IPS DF 6.9 (cell line): ENCODE data around the gene SMTNL1.
A peak's percentile ranks its signal among the peaks of the same experiment; 100 is the strongest.
"Not testable (repeated sequence)": the region's sequence is repeated elsewhere in the genome, so short reads cannot be mapped to it uniquely, and the experiment has no call there.

Experiments used
- DNase-seq: peaks from one replicate; pipeline ENCODE4 v3.0.0-alpha.2; 2013; ENCODE audit warnings: low read depth, low spot score
- H3K27ac ChIP-seq: one replicate; pipeline ENCODE4 v1.5.1; 2013; ENCODE audit warnings: low read length, control low read depth
- H3K27me3 ChIP-seq: 2 replicates; pipeline ENCODE4 v1.6.1; 2013; ENCODE audit warnings: mild to moderate bottlenecking, low read length; ENCODE audit not compliant: control insufficient read depth, insufficient read depth
- H3K36me3 ChIP-seq: 2 replicates; pipeline ENCODE4 v1.6.1; 2013; ENCODE audit warnings: low read length; ENCODE audit not compliant: control insufficient read depth, insufficient read depth
- H3K4me1 ChIP-seq: 2 replicates; pipeline ENCODE4 v1.6.1; 2013; ENCODE audit warnings: low read length; ENCODE audit not compliant: control insufficient read depth, insufficient read depth
- H3K4me3 ChIP-seq: 2 replicates; pipeline ENCODE4 v1.5.1; 2013; ENCODE audit warnings: mild to moderate bottlenecking, low read length
- H3K9me3 ChIP-seq: 2 replicates; pipeline ENCODE4 v1.6.1; 2013; ENCODE audit warnings: low read length, inconsistent platforms; ENCODE audit not compliant: control insufficient read depth, insufficient read depth
- WGBS: extraction: QIAGEN DNeasy Blood & Tissue Kit; methylation state at CpG from one replicate; pipeline ENCODE4 v1.1.7; 2013; ENCODE audit warnings: mixed read lengths, missing lambda C conversion rate; ENCODE audit not compliant: insufficient read length, insufficient coverage; 5-methylcytosine and 5-hydroxymethylcytosine counted together

The SMTNL1 gene

DNA sequence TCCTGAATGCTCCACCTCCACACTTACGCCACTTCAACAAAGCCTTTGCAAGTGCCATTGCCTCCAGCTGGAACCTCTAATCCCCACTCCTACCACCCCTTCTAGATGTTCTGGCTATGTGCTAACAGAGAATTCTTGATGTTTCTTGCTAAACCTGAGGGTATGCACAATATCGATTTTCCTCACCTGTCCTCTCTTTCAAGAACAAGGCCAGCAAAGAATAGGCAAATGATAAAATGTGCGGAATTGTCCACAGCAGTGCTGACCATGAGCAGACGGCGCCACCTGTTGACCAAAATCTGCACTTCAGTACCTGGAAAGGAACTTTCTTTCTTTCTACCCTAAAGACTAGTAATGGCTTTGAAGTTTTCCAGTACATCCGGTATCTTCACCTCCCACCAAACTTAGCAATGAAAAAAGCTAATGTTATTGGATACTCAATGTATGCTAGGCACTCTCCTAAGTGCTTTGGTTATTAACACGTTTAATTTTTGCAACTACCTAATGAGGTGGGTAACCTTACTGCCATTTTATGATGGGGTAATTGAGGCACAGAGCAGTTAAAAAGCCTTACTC, 10.3 kb upstream of the SMTNL1 start:
- H3K36me3 ChIP-seq, result 0 out of 2 replicates have a peak, but pooled peaks cover 4% of the 10 kb centered on the region
- H3K9me3 ChIP-seq, result no peaks in the 10 kb centered on the region
- no peaks in the 10 kb centered on the region for H3K27me3 ChIP-seq
- H3K4me3 ChIP-seq, result no peak overlapping the region
- H3K27ac ChIP-seq, result no peak overlapping the region
- DNase-seq, result peak; percentile 75
- H3K4me1 ChIP-seq, result no peaks in the 10 kb centered on the region
- no CpG with 5 or more reads among the region's 7 CpGs for WGBS

DNA sequence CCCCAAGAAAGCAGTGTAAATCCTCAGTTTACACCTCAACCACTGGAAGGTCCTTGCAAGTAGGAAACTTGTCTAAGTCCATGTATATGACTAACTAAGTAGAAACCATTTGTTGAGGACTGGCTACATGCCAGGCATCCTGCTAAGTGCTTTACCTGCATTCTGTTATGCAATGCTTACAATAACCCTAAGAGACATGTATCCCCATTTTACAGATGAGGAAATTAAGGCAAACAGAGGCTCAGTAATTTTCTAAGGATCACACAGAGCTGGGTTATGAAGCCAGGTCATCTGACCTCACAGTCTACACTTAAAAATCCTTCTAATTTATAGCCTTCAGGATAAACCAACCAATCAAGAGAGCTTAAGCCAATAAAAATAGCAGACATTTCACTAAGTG, 8.4 kb upstream of the SMTNL1 start:
- H3K27me3 ChIP-seq, result no peaks in the 10 kb centered on the region
- 0 out of 2 replicates have a peak, but pooled peaks cover 4% of the 10 kb centered on the region for H3K36me3 ChIP-seq
- H3K4me3 ChIP-seq, result no peak overlapping the region
- H3K27ac ChIP-seq, result no peak overlapping the region
- no peaks in the 10 kb centered on the region for H3K4me1 ChIP-seq
- no peak for DNase-seq
- H3K9me3 ChIP-seq, result no peaks in the 10 kb centered on the region

DNA sequence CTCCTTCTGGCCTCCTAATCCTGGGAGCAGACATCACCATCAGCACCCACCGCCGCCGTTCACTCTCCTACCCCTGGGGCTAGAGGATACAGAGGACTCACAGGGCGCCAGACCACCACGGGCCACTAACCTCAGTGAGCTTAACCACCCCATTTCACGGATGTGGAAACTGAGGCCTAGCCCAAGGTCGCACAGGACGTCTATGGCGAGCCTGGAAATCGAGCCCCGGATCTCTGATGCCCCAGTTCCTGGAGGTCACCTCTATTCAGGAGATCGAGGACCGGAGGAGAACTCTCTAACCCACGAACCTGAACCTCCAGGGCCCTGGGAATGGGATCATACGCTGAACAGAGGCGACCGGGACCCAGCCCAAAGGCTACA, 7.2 kb upstream of the SMTNL1 start:
- DNase-seq, result no peak
- WGBS, result no CpG with 5 or more reads among the region's 17 CpGs
- no peak overlapping the region for H3K27ac ChIP-seq

DNA sequence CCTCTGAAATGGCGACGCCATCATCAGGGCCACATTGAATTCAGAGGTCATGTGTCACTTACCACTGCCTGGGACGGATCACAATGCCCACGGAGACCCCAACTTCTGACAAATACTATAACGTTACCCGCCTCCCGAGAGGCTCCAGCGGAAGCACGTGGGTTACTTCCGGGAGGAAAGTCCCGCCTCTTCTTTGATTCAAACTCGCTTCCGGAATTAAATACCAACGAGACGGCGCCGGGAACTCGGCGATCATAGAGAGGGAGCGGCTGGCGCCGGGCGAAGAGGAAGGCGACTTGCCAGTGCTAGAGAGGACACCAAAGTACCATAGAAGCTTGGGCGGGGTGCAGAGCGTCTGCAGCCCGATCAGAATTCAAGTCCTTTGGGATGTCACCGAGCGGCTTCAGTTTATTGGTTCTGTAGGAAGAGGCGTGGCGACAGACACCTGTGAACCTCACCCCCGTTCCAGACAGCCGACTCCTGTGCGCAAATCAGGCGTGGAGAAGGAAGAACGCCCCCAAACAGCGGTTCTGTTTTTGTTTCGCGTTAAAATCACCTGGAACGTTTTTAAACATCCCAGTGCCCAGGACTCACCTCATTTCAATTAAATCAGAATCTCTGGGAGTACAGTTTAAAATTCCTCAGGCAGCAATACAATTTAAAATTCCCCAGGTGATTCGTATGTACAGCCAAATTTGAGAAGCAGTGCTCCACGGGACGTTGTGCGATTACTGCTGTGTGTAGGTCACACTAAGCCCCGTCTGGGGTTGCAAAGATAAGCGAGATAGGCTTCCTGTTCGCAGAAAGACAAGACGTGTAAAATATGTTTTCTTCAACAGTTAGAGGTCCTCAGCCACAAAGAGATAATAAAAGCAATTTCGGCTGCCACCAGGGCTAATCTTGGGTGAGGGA, 6.5 kb upstream of the SMTNL1 start, which contains the start of gene TIMM10:
Gene TIMM10 (minus strand): TSS at position 159 of the 912 bp plus-strand sequence. CDS start 565 bp downstream, outside the sequence.
- Histone ChIP-seq H3K9me3 (no peaks in the 10 kb centered on the region), H3K27me3 (no peaks in the 10 kb centered on the region), H3K4me1 (no peaks in the 10 kb centered on the region), H3K36me3 (0 out of 2 replicates have a peak, but pooled peaks cover 4% of the 10 kb centered on the region), H3K27ac (no peak within 1 kb of the TSS), H3K4me3 (peak within 1 kb of the TSS; percentile 72)
- DNase-seq, result peak; percentile 94
- no CpG with 5 or more reads among the region's 49 CpGs for WGBS

More for the DNA sequence above, 7.2 kb upstream of the SMTNL1 start:
- Histone ChIP-seq H3K4me3 (peak overlapping the region; percentile 72), H3K36me3 (0 out of 2 replicates have a peak, but pooled peaks cover 4% of the 10 kb centered on the region), H3K9me3 (no peaks in the 10 kb centered on the region), H3K4me1 (no peaks in the 10 kb centered on the region), H3K27me3 (no peaks in the 10 kb centered on the region)

DNA sequence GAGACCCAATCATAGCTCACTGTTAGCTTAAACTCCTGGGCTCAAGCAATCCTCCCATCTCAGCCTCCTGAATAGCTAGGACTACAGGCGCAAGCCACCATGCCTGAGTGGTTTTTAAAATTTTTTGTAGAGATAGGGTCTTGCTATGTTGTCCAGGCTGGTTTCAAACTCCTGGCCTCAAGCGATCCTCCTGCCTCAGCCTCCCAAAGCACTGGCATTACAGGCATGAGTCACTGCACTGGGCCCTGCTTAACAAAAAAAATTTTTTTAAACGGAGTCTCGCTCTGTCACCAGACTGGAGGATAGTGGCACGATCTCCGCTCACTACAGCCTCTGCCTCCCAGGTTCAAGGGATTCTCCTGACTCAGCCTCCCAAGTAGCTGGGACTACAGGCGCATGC, 2.9 kb upstream of the SMTNL1 start:
- not testable (repeated sequence) for H3K36me3 ChIP-seq, H3K4me3 ChIP-seq, H3K4me1 ChIP-seq, DNase-seq, H3K27me3 ChIP-seq, H3K27ac ChIP-seq, H3K9me3 ChIP-seq
- no CpG with 5 or more reads among the region's 7 CpGs for WGBS

DNA sequence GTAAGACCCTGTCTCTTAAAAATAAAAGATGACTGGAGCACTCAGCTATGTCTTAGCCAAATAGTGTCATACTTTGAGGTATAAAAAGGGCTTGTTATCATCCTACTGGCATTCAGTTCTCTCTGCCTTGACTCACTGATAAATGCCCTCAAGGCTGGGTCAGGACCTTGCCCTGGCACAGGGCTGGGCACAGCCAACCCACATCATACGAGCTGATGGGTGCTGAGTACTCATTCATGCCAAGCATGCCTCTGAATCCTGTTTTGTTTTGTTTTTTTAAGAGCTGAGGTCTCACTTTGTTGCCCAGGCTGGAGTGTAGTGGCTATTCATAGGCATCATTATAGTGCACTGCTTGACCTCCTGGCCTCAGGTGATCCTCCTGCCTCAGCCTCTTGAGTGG, 1.9 kb downstream of the SMTNL1 start:
- no peak overlapping the region for H3K4me3 ChIP-seq
- no peaks in the 10 kb centered on the region for H3K9me3 ChIP-seq
- H3K27me3 ChIP-seq, result no peaks in the 10 kb centered on the region
- no peak overlapping the region for H3K27ac ChIP-seq
- WGBS, result no CpG with 5 or more reads among the region's 1 CpG
- H3K4me1 ChIP-seq, result peaks cover 11% of the 10 kb centered on the region
- no peak for DNase-seq
- no peaks in the 10 kb centered on the region for H3K36me3 ChIP-seq

DNA sequence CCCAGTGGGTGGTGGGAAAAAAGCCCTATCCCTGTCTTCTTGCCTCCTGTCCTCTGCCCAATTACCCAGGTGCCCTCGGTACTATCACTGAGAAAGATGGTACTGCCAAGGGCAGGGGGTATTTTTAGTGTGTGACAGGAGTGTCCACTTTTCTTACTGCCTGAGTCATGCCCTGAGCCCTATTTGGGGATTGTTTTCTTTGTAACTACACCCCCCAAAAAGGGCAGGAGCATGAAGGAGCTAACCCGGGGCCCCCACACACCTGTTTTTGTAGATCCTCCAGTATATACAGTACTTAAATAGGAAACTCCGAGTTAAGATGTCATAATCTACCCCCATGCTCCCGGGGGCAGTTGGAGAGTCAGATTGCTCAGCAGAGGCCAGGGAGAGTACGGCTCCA, 3.8 kb downstream of the SMTNL1 start:
- Histone ChIP-seq H3K36me3 (no peaks in the 10 kb centered on the region), H3K4me1 (peaks cover 11% of the 10 kb centered on the region), H3K27me3 (no peaks in the 10 kb centered on the region), H3K4me3 (no peak overlapping the region), H3K27ac (no peak overlapping the region), H3K9me3 (no peaks in the 10 kb centered on the region)
- WGBS, result no CpG with 5 or more reads among the region's 5 CpGs
- DNase-seq, result no peak

DNA sequence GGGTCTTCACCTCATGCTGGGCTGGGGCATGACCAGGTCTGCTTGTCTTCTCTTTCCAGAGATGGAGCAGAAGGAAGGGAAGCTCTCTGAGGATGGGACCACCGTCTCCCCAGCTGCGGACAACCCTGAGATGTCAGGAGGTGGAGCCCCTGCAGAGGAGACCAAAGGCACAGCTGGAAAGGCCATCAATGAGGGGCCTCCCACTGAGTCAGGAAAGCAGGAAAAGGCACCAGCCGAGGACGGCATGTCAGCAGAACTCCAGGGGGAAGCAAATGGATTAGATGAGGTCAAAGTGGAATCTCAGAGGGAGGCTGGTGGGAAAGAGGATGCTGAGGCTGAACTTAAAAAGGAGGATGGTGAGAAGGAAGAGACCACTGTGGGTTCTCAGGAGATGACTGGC, 5.2 kb downstream of the SMTNL1 start:
- Histone ChIP-seq H3K9me3 (no peaks in the 10 kb centered on the region), H3K4me1 (peaks cover 7% of the 10 kb centered on the region; the same call in 1 of the 2 replicates), H3K27ac (no peak overlapping the region), H3K36me3 (no peaks in the 10 kb centered on the region), H3K27me3 (no peaks in the 10 kb centered on the region), H3K4me3 (no peak overlapping the region)
- no peak for DNase-seq
- no CpG with 5 or more reads among the region's 4 CpGs for WGBS

DNA sequence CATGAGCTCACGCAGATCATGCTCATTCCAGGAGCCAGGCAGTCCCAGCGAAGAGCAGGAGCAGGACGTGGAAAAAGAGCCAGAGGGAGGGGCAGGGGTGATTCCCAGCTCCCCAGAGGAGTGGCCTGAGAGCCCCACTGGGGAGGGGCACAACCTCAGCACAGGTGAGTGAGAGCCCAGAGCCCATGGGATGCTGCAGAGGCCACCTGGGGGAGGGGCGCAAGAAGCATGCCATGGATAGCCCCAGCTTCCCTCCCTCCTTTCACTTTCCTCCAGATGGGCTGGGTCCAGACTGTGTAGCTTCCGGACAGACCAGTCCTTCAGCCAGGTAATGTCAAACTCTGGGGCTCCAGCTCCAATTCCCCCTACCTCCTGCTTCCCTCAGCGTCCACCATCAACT, 6.2 kb downstream of the SMTNL1 start:
- H3K4me1 ChIP-seq, result peaks cover 5% of the 10 kb centered on the region; the same call in 1 of the 2 replicates
- H3K27ac ChIP-seq, result no peak overlapping the region
- DNase-seq, result no peak
- H3K27me3 ChIP-seq, result no peaks in the 10 kb centered on the region
- H3K36me3 ChIP-seq, result no peaks in the 10 kb centered on the region
- WGBS, result no CpG with 5 or more reads among the region's 6 CpGs
- no peaks in the 10 kb centered on the region for H3K9me3 ChIP-seq
- no peak overlapping the region for H3K4me3 ChIP-seq

DNA sequence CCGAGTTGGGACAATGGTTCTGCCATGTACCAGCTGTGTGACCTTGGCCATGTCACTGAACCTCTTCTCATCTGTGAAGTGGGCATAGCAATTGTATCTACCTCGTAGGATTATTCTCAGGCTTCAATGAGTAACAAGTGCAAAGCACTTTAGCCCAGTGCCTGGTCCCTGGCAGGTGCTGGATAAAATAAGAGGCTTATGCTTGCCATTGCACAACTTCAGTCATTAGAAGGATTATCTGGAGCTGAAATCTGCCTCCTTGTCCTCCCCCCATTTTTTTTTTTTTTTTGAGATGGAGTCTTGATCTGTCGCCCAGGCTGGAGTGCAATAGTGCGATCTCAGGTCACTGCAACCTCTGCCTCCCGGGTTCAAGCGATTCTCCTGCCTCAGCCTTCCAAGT, 7.2 kb downstream of the SMTNL1 start:
- no peak for DNase-seq
- no peak overlapping the region for H3K27ac ChIP-seq
- H3K4me1 ChIP-seq, result peaks cover 5% of the 10 kb centered on the region; the same call in 1 of the 2 replicates
- no peaks in the 10 kb centered on the region for H3K9me3 ChIP-seq
- H3K27me3 ChIP-seq, result no peaks in the 10 kb centered on the region
- no peaks in the 10 kb centered on the region for H3K36me3 ChIP-seq
- H3K4me3 ChIP-seq, result no peak overlapping the region
- WGBS, result no CpG with 5 or more reads among the region's 6 CpGs
